ENCODE results near the gene TMEM223. TPM values are rescaled to one million over a fixed set of nuclear protein-coding genes. Genes with fewer than 3 reads are reported as not detected.
A peak's percentile ranks its signal among the peaks of the same experiment; 100 is the strongest.

Gene TMEM223
- total RNA-seq, 6 experiments from 2014 or later, result 6.6 to 26.4 (median 8.2) TPM

- DNase-seq (peak; percentile 97 to 99 (median 98)), ATAC-seq (peak; percentile 82 to 91 (median 86))
- intact Hi-C loops (cut with DNase I), result loop anchor here in 1 of 2 donors (10.0 kb wide), 1 partner anchor 68 kb away; no protein-coding TSS in a partner anchor
- H3K4me1 ChIP-seq, result peaks cover 0 to 32% (median 9%) of the 10 kb centered on the region in 4 donors
- peak; percentile 96 for TF ChIP-seq POLR2A (IDR thresholded peaks at IDR 0.05)
- TF ChIP-seq, protein P1, sequence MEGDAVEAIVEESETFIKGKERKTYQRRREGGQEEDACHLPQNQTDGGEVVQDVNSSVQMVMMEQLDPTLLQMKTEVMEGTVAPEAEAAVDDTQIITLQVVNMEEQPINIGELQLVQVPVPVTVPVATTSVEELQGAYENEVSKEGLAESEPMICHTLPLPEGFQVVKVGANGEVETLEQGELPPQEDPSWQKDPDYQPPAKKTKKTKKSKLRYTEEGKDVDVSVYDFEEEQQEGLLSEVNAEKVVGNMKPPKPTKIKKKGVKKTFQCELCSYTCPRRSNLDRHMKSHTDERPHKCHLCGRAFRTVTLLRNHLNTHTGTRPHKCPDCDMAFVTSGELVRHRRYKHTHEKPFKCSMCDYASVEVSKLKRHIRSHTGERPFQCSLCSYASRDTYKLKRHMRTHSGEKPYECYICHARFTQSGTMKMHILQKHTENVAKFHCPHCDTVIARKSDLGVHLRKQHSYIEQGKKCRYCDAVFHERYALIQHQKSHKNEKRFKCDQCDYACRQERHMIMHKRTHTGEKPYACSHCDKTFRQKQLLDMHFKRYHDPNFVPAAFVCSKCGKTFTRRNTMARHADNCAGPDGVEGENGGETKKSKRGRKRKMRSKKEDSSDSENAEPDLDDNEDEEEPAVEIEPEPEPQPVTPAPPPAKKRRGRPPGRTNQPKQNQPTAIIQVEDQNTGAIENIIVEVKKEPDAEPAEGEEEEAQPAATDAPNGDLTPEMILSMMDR (IDR thresholded peaks at IDR 0.05), result peak in 3 of 4 donors; percentile 22 to 36 (median 26)
- peaks cover 0 to 15% (median 8%) of the 10 kb centered on the region in 4 donors for H3K36me3 ChIP-seq
- 0% methylated on average over 7 of the region's 88 CpGs for WGBS (ENCODE audit: insufficient coverage, low coverage, low lambda C conversion rate, missing lambda C conversion rate)
- peak within 1 kb of the TSS; percentile 86 to 97 (median 91) for H3K27ac ChIP-seq
- no peaks in the 10 kb centered on the region for H3K27me3 ChIP-seq
- no peaks in the 10 kb centered on the region for H3K9me3 ChIP-seq
- peak within 1 kb of the TSS; percentile 97 to 99 (median 98) for H3K4me3 ChIP-seq
Observed at GRCh38 chr11:62787005-62787759, 4.6 kb downstream of the TMEM223 start, which contains the start of gene TMEM179B. Gene TMEM179B, plus strand, starts transcription at chr11:62787402. Its CDS starts 30 bp downstream, at chr11:62787432.

DNA sequence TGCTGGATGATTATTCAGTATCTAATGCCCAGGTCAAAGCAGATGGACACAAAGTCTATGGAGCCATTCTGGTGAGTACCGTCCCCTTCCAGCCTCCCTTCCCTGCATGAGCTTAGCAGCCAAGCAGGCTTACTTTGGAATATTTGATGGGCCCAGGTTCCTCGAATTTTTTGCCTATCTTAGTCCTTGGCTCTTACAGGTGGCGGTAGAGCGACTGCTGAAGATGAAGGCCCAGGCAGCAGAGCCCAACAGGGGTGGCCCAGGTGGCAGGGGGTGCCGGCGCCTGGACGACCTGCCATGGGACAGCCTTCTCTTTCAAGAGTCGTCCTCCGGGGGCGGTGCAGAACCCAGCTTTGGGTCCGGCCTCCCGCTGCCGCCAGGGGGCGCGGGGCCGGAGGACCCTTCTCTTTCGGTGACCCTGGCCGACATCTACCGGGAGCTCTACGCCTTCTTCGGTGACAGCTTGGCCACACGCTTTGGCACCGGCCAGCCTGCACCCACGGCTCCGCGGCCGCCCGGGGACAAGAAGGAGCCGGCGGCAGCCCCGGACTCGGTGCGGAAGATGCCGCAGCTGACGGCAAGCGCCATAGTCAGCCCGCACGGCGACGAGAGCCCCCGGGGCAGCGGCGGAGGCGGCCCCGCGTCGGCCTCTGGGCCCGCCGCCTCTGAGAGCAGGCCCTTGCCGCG, 5.3 kb downstream of the TMEM223 start:
- TF ChIP-seq POLR2A (IDR thresholded peaks at IDR 0.05), result no peak
- TF ChIP-seq, protein P1 (IDR thresholded peaks at IDR 0.05), result peak; percentile 89 to 96 (median 93)
- intact Hi-C loops (cut with DNase I), result loop anchor here in 1 of 2 donors (10.0 kb wide), 1 partner anchor 68 kb away; no protein-coding TSS in a partner anchor
- DNase-seq (peak; percentile 87 to 90 (median 90)), ATAC-seq (peak; percentile 79 to 86 (median 83))
- 3% methylated on average over 15 of the region's 51 CpGs for WGBS (ENCODE audit: insufficient coverage, low coverage, low lambda C conversion rate, missing lambda C conversion rate)
- Histone ChIP-seq H3K27me3 (no peaks in the 10 kb centered on the region), H3K27ac (peak overlapping the region; percentile 86 to 97 (median 91)), H3K9me3 (no peaks in the 10 kb centered on the region), H3K36me3 (peaks cover 0 to 22% (median 9%) of the 10 kb centered on the region in 4 donors), H3K4me3 (peak overlapping the region; percentile 97 to 99 (median 98)), H3K4me1 (peaks cover 0 to 29% (median 8%) of the 10 kb centered on the region in 4 donors)

GRCh38 chr11:62782753-62783152, 9.1 kb downstream of the TMEM223 start:
- ATAC-seq (no peak), DNase-seq (no peak)
- intact Hi-C loops (cut with DNase I), result loop anchor here in 1 of 2 donors (10.0 kb wide), 1 partner anchor 72 kb away; no protein-coding TSS in a partner anchor
- no peak for TF ChIP-seq POLR2A (IDR thresholded peaks at IDR 0.05)
- TF ChIP-seq, protein P1 (IDR thresholded peaks at IDR 0.05), result no peak
- H3K4me1 ChIP-seq, result peaks cover 0 to 8% (median 3%) of the 10 kb centered on the region in 4 donors
- no peaks in the 10 kb centered on the region for H3K9me3 ChIP-seq
- peaks cover 0 to 25% (median 11%) of the 10 kb centered on the region in 4 donors for H3K36me3 ChIP-seq
- H3K27me3 ChIP-seq, result no peaks in the 10 kb centered on the region
- H3K27ac ChIP-seq, result no peak overlapping the region
- WGBS (ENCODE audit: insufficient coverage, low coverage, low lambda C conversion rate, missing lambda C conversion rate), result 87% methylated on average over 4 of the region's 7 CpGs
- H3K4me3 ChIP-seq, result no peak overlapping the region

GRCh38 chr11:62778441-62778840, 13.4 kb downstream of the TMEM223 start:
- ATAC-seq, result peak in 1 of 4 donors; percentile 19
- WGBS (ENCODE audit: insufficient coverage, low coverage, low lambda C conversion rate, missing lambda C conversion rate), result no CpG with 5 or more reads among the region's 3 CpGs
- TF ChIP-seq POLR2A (IDR thresholded peaks at IDR 0.05), result no peak
- TF ChIP-seq, protein P1 (IDR thresholded peaks at IDR 0.05), result no peak
- intact Hi-C loops (cut with DNase I), result no loop called here
- no peaks in the 10 kb centered on the region for H3K27me3 ChIP-seq
- H3K4me1 ChIP-seq, result no peaks in the 10 kb centered on the region
- peaks cover 0 to 40% (median 13%) of the 10 kb centered on the region in 4 donors for H3K36me3 ChIP-seq
- DNase-seq, result no peak
- H3K4me3 ChIP-seq, result no peak overlapping the region
- no peaks in the 10 kb centered on the region for H3K9me3 ChIP-seq
- no peak overlapping the region for H3K27ac ChIP-seq
